Hematopoietic multipotent progenitor cell treated with erythropoietin and hydrocortisone succinate and interleukin-3 and kit ligand, for 4 days (in vitro differentiated cells): ENCODE data around the gene GNB1.
"Not testable (repeated sequence)": the region's sequence is repeated elsewhere in the genome, so short reads cannot be mapped to it uniquely, and the experiment has no call there.

ENCODE experiments used
- DNase-seq: peaks from one replicate; pipeline ENCODE4 v3.0.0-alpha.2; 2015

The GNB1 gene

GRCh38 chr1:1890506-1891348, at the start of gene GNB1:
Gene GNB1, minus strand, starts transcription at chr1:1891087. Its CDS starts 65,634 bp downstream, at chr1:1825453.
- peak; percentile 94 for DNase-seq

GRCh38 chr1:1940123-1940425, 49.2 kb upstream of the GNB1 start:
- no peak for DNase-seq

GRCh38 chr1:1939296-1940122, 48.6 kb upstream of the GNB1 start:
- DNase-seq: no peak

GRCh38 chr1:1938613-1939295, 47.9 kb upstream of the GNB1 start:
- DNase-seq: no peak

- no peak for DNase-seq
Measured at GRCh38 chr1:1938276-1938573, 47.3 kb upstream of the GNB1 start.

- no peak for DNase-seq
Measured at GRCh38 chr1:1937549-1938275, 46.8 kb upstream of the GNB1 start.

- no peak for DNase-seq
Measured at GRCh38 chr1:1937061-1937460, 46.2 kb upstream of the GNB1 start.

- DNase-seq: not testable (repeated sequence)
Measured at GRCh38 chr1:1934848-1935247, 44.0 kb upstream of the GNB1 start.

- DNase-seq: no peak
Measured at GRCh38 chr1:1929639-1930545, 39.0 kb upstream of the GNB1 start.

GRCh38 chr1:1929102-1929638, 38.3 kb upstream of the GNB1 start:
- no peak for DNase-seq

GRCh38 chr1:1928231-1929101, 37.6 kb upstream of the GNB1 start:
- DNase-seq: no peak

GRCh38 chr1:1927751-1928150, 36.9 kb upstream of the GNB1 start:
- DNase-seq: no peak

- DNase-seq: no peak
Measured at GRCh38 chr1:1926886-1927660, 36.2 kb upstream of the GNB1 start.

- no peak for DNase-seq
Measured at GRCh38 chr1:1926346-1926811, 35.5 kb upstream of the GNB1 start.

- no peak for DNase-seq
Measured at GRCh38 chr1:1925437-1926345, 34.8 kb upstream of the GNB1 start.

- DNase-seq: no peak
Measured at GRCh38 chr1:1924849-1925248, 34.0 kb upstream of the GNB1 start.

- DNase-seq: peak; percentile 36
Measured at GRCh38 chr1:1924386-1924785, 33.5 kb upstream of the GNB1 start.
